ENCODE results near the gene ACYP2.

The ACYP2 gene

GRCh38 chr2:54083445-54083844 is 32.0 kb upstream of the ACYP2 start:
- H3K9me2 ChIP-seq (replicated peaks; ENCODE audit: insufficient read depth, low read length) = no peaks in the 10 kb centered on the region
- H3K9me3 ChIP-seq (ENCODE audit: insufficient read depth, low read length) = no peaks in the 10 kb centered on the region
- H3K4me3 ChIP-seq (ENCODE audit: insufficient read depth, low read length, poor library complexity, severe bottlenecking) = no peak overlapping the region
- peak overlapping the region; percentile 22; the same call in 1 of the 2 replicates for H3K27ac ChIP-seq (ENCODE audit: low read depth, low read length)
- no peak overlapping the region for H3K9ac ChIP-seq (ENCODE audit: low read length)
- no peak overlapping the region for H2AFZ ChIP-seq (ENCODE audit: low read depth, low read length, severe bottlenecking)
- H3K27me3 ChIP-seq (ENCODE audit: low read length) = no peaks in the 10 kb centered on the region
- TF ChIP-seq CTCF (IDR thresholded peaks at IDR 0.05; ENCODE audit: insufficient read depth, low read length, poor library complexity, severe bottlenecking) (no peak), EZH2phosphoT487 (conservative IDR thresholded peaks at IDR 0.05; ENCODE audit: low read length) (no peak)
- no peaks in the 10 kb centered on the region for H3F3A ChIP-seq (ENCODE audit: insufficient read depth)
- no peaks in the 10 kb centered on the region for H3K36me3 ChIP-seq (ENCODE audit: low read length)
- no peaks in the 10 kb centered on the region for H3K79me2 ChIP-seq (ENCODE audit: insufficient read depth, low read length)
- H4K20me1 ChIP-seq (ENCODE audit: low read depth, low read length) = no peaks in the 10 kb centered on the region
- H3K4me2 ChIP-seq (ENCODE audit: low read depth, low read length, poor library complexity, severe bottlenecking) = no peak overlapping the region

- no peaks in the 10 kb centered on the region for H3K9me3 ChIP-seq (ENCODE audit: insufficient read depth, low read length)
- no peaks in the 10 kb centered on the region for H3F3A ChIP-seq (ENCODE audit: insufficient read depth)
- H3K4me3 ChIP-seq (ENCODE audit: insufficient read depth, low read length, poor library complexity, severe bottlenecking) = no peak overlapping the region
- peak overlapping the region; percentile 53; the same call in 1 of the 2 replicates for H3K9ac ChIP-seq (ENCODE audit: low read length)
- H3K79me2 ChIP-seq (ENCODE audit: insufficient read depth, low read length) = no peaks in the 10 kb centered on the region
- no peak overlapping the region for H2AFZ ChIP-seq (ENCODE audit: low read depth, low read length, severe bottlenecking)
- H3K4me2 ChIP-seq (ENCODE audit: low read depth, low read length, poor library complexity, severe bottlenecking) = no peak overlapping the region
- no peaks in the 10 kb centered on the region for H4K20me1 ChIP-seq (ENCODE audit: low read depth, low read length)
- no peaks in the 10 kb centered on the region for H3K27me3 ChIP-seq (ENCODE audit: low read length)
- no peaks in the 10 kb centered on the region for H3K9me2 ChIP-seq (replicated peaks; ENCODE audit: insufficient read depth, low read length)
- no peak overlapping the region for H3K27ac ChIP-seq (ENCODE audit: low read depth, low read length)
- TF ChIP-seq EZH2phosphoT487 (conservative IDR thresholded peaks at IDR 0.05; ENCODE audit: low read length) (no peak), CTCF (IDR thresholded peaks at IDR 0.05; ENCODE audit: insufficient read depth, low read length, poor library complexity, severe bottlenecking) (no peak)
- H3K36me3 ChIP-seq (ENCODE audit: low read length) = no peaks in the 10 kb centered on the region
These were observed 30.8 kb upstream of the ACYP2 start for GRCh38 chr2:54084600-54084999.

- Histone ChIP-seq H3K9me3 (ENCODE audit: insufficient read depth, low read length) (no peaks in the 10 kb centered on the region), H4K20me1 (ENCODE audit: low read depth, low read length) (no peaks in the 10 kb centered on the region), H3K4me2 (ENCODE audit: low read depth, low read length, poor library complexity, severe bottlenecking) (peak overlapping the region; percentile 71), H3F3A (ENCODE audit: insufficient read depth) (no peaks in the 10 kb centered on the region), H2AFZ (ENCODE audit: low read depth, low read length, severe bottlenecking) (peak overlapping the region; percentile 61), H3K9ac (ENCODE audit: low read length) (peak overlapping the region; percentile 53), H3K79me2 (ENCODE audit: insufficient read depth, low read length) (no peaks in the 10 kb centered on the region), H3K27ac (ENCODE audit: low read depth, low read length) (peak overlapping the region; percentile 67), H3K36me3 (ENCODE audit: low read length) (no peaks in the 10 kb centered on the region), H3K27me3 (ENCODE audit: low read length) (no peaks in the 10 kb centered on the region), H3K4me3 (ENCODE audit: insufficient read depth, low read length, poor library complexity, severe bottlenecking) (peak overlapping the region; percentile 15), H3K9me2 (replicated peaks; ENCODE audit: insufficient read depth, low read length) (no peaks in the 10 kb centered on the region)
- TF ChIP-seq CTCF (IDR thresholded peaks at IDR 0.05; ENCODE audit: insufficient read depth, low read length, poor library complexity, severe bottlenecking) (peak; percentile 32), EZH2phosphoT487 (conservative IDR thresholded peaks at IDR 0.05; ENCODE audit: low read length) (no peak)
These were observed 30.3 kb upstream of the ACYP2 start for GRCh38 chr2:54085069-54085468.
